DMS114 treated with DMSO at 0.1 percent for 48 hours (cell line): ENCODE measurements around the gene MRPL10.

Experiments used
- DNase-seq: peaks from one replicate; lab custom pipeline; 2025; ENCODE audit not compliant: unreplicated experiment; lab: John Stamatoyannopoulos, UW

Gene MRPL10

GRCh38 chr17:47860386-47860785 lies 29.0 kb upstream of the MRPL10 start:
- no peak for DNase-seq

GRCh38 chr17:47857551-47858455 lies 26.5 kb upstream of the MRPL10 start:
- DNase-seq = no peak

- DNase-seq = no peak
These were observed 25.5 kb upstream of the MRPL10 start for GRCh38 chr17:47856830-47857229.

DNA sequence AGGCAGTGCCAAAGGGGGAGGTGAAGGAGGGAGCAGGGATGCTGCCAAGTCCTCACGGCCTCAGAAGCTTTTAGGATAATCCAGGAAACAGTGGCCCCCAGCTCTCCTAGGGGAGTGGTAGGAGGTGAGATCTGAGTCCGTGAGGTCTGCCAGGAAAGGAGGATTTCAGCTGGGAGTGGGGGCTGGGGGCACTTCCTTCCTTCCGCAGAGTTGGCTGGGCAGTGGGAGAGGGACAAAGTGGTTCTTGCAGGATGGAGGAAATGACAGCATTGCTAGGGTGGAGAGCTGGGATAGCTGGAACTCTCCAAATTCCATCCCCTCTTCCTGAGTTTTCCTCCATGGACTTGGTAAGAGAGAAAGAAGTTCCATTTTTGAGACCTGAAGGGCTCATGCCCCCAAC lies 24.4 kb upstream of the MRPL10 start:
- DNase-seq = no peak

GRCh38 chr17:47853616-47854015 lies 22.3 kb upstream of the MRPL10 start:
- DNase-seq = no peak

- no peak for DNase-seq
These were observed 21.0 kb upstream of the MRPL10 start for GRCh38 chr17:47852113-47852949.

- DNase-seq = no peak
These were observed 20.4 kb upstream of the MRPL10 start for GRCh38 chr17:47851764-47852112.

GRCh38 chr17:47850692-47851573 lies 19.6 kb upstream of the MRPL10 start, which contains the start of gene SP6:
Gene SP6 (minus strand): TSS chr17:47851163. CDS start chr17:47848429, 2,734 bp downstream.
- DNase-seq = no peak

DNA sequence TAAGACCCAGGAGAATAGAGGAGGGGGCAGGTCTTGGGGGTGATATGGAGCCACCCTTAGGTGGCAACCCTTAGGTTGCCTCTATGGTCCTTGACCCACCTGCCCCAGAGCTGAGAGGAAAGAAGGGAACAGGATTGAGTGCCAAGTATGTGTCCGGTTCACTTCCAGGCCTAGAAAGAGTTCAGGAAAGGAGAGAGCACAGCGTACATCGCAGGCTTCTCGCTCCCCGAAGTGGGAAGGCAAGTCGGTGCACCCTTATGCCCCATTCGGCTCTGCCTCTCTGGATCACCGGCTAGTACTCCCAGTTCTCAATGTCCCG lies 19.0 kb upstream of the MRPL10 start:
- no peak for DNase-seq

DNA sequence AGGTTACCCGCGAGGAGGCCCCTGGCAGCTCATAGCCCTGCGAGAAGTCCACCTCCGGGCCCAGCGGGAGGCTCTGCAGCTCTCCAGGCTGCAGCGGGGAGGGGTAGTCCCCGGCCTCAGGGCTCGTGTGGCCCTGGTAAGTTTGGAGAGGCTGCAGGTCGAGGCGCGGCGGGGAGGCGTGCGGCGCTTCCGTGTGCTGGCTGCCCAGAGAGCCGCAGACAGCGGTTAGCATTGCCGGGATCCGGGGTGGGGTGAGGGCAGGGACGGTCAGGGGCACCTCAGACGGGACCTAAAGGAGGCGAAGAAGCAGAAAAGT lies 16.8 kb upstream of the MRPL10 start:
- no peak for DNase-seq

DNA sequence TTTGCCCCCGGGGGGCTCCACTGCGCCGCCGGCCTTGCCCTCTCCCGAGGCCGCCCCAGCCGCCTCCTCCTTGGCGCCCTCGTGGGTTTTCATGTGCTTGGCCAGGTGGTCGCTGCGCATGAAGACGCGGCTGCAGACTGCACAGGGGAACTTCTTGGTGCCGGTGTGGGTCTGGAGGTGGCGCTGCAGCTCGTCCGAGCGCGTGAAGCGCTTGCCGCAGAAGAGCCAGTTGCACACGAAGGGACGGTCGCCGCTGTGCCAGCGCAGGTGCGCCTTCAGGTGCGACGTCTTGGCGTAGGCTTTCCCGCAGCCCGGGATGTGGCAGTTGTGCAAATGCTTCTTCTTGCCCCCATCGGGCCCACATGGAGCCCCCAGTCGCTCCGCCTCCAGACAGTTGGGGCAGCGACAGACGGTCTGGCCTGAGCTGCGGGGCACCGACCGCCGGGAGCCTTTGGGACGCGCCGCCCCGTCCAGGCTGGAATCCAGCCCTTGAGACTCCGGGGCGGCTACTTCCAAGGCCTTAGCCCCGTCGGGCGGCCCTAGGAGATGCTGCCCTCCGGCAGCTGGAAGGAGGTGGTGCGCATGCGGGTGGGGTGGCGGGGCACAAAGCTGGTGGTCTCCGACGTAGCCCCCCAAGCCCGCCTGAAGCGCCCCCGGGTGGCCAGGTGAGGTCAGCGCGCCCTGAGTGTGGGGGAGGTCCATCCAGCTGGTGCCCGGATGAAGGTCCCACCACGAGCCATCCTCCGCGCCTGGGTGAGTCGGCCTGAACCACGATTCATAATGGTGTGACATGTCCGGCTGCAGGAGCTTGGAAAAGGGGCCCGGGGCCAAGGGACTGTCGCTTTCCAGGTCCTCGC lies 16.2 kb upstream of the MRPL10 start:
- no peak for DNase-seq

- no peak for DNase-seq
These were observed 15.5 kb upstream of the MRPL10 start for GRCh38 chr17:47846716-47847340.

DNA sequence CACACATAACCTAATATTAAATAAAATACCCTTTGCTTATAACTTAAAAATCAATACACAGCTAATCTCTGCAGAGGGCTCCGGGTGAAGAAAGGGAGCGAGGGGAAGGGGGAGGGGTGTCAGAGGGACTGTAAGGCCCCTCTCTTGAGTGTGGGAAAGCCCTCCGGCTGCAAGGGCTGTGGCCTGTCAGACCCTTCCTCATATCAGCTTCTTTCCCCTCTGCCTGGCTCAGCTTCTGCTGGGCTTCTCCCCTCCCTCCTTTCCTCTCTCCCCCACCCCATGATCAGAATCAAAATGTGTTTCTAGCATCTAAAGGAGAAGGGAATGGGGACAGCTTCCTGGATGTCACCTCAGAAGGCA lies 14.4 kb upstream of the MRPL10 start:
- DNase-seq = no peak

- DNase-seq = peak; percentile 6
These were observed 13.7 kb upstream of the MRPL10 start for GRCh38 chr17:47844814-47845715.

- DNase-seq = no peak
These were observed 12.9 kb upstream of the MRPL10 start for GRCh38 chr17:47844227-47844626.

- no peak for DNase-seq
These were observed 12.0 kb upstream of the MRPL10 start for GRCh38 chr17:47843391-47843730.

DNA sequence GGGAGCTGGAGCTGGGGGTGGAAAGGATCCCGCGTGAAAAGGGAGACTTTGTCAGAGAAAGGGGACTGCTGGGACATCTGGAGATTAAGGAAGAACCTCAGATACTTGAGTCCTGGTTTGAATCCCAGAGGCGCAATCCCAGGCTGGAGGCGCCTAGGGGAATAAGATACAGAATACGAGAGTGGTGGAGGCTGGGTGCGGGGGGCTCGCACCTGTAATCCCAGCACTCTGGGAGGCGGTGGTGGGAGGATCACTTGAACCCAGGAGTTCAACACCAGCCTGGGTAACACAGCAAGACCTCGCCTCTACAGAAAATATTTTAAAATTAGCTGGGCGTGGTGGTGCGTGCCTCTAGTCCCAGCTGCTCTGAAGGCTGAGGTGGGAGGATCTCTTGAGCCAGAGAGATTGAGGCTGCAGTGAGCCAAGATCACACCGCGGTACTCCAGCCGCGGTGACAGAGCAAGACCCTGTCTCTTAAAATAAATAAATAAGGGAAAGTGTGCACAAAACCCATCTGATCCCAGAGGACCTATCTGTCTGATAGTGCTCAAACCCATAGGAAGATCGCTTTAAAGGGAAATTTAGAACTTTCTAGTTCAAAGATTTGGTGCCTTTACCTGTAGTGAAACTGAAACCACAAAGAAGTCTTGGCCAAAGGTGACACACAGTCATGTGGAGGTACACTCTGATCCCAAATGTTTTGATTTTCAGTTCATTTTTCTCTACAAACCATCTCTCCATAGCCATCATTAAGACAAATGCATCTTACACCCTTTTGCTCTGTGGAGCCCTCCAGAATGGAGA lies 10.3 kb upstream of the MRPL10 start:
- no peak for DNase-seq

DNA sequence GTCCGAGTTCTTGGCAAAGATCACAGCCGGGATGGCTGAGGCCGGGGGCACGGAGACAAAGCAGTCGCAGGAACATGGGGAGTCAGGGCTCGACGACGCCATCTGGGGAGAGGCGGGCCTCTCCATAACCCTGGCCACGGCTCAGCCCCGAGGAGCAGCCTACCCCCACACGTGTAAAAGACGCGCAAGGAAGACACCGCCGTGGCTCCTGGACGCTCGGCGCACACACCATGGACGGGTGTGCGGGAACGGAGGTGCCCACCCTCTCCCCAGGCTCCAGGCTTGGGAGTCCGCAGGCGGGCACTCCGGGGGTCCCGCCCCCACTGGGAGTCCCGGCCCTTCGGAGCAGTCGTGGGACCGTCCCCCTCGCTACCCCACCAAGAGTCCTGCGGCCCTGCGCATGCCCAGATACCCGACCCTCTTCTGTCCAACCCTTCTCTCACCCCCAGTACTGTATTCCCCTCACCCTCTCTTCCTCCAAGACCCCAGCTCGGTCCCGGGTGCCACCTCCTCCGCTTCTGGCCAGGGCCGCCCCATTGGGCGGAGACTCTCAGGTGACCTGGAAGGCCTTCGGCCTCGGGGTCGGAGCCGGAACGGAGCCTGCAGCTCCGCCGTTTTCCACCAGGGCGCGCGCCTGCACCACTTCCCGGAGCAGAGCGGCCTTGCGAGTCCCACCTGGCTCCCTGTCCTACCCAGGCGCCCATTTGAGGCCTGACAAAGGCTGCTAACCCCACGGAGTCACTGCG lies 9.6 kb upstream of the MRPL10 start, which contains the start of gene SCRN2:
SCRN2 (minus strand) TSS at position 532 of the 746 bp plus-strand sequence; CDS start at position 102, 430 bp downstream.
- DNase-seq = peak; percentile 69
